Omental fat pad (tissue), 4 donors: ENCODE data around the gene SQSTM1. TPM values are rescaled to one million over a fixed set of nuclear protein-coding genes. Genes with fewer than 3 reads are reported as not detected.

ENCODE experiments used
- ATAC-seq: fragments of 150-250 bp; one replicate; pipeline ENCODE4 v1.9.1; 2016; ENCODE audit warnings: mild to moderate bottlenecking, moderate library complexity; ENCODE audit not compliant: low FRiP score
- DNase-seq: peaks from one replicate; pipeline ENCODE4 v3.0.0-alpha.2; 2019; ENCODE audit warnings: low spot score
- CTCF ChIP-seq, 3 donors: fragments of 450-650 bp; IDR thresholded peaks; one replicate each; pipeline ENCODE4 v1.5.1; 2016 to 2017; ENCODE audit warnings: antibody characterized with exemption in 3 of 3, mild to moderate bottlenecking in 3 of 3, moderate library complexity in 2 of 3
- small RNA-seq: library from RNA; depleted of rRNA; stranded (forward); fragments of <200 nt; gene quantifications from one replicate; pipeline ENCODE3, GENCODE V24; 2016
- total RNA-seq, 4 donors: library from RNA; depleted of rRNA; stranded (reverse); fragments of >200 nt; gene quantifications; one replicate each; pipeline ENCODE4 v1.1.0, GENCODE V29; 2016

The SQSTM1 gene
- total RNA-seq, 4 donors from 2014 or later, result 400 to 762 (median 566) TPM

- no peak for TF ChIP-seq CTCF (IDR thresholded peaks at IDR 0.05)
- DNase-seq (no peak), ATAC-seq (no peak)
Observed at GRCh38 chr5:179882338-179882737, 61.6 kb downstream of the SQSTM1 start.

- TF ChIP-seq CTCF (IDR thresholded peaks at IDR 0.05), result no peak
- ATAC-seq (no peak), DNase-seq (no peak)
Observed at GRCh38 chr5:179883163-179883562, 62.5 kb downstream of the SQSTM1 start.

GRCh38 chr5:179885491-179886090 is 64.9 kb downstream of the SQSTM1 start:
- DNase-seq (no peak), ATAC-seq (no peak)
- no peak for TF ChIP-seq CTCF (IDR thresholded peaks at IDR 0.05)

- ATAC-seq (no peak), DNase-seq (no peak)
- TF ChIP-seq CTCF (IDR thresholded peaks at IDR 0.05), result no peak
Observed at GRCh38 chr5:179886190-179886911, 65.6 kb downstream of the SQSTM1 start.

- no peak for TF ChIP-seq CTCF (IDR thresholded peaks at IDR 0.05)
- no peak for DNase-seq
- no peak for ATAC-seq
Observed at GRCh38 chr5:179887095-179887494, 66.4 kb downstream of the SQSTM1 start.

Small RNAs within 50 kb of the gene (small RNA-seq; reads per million reads assigned to genes)
- gene MIR1229, result not detected
- not detected for gene RF00019

Other genes with a start within 250 kb of the SQSTM1 start
- gene HNRNPH1, start 197.2 kb upstream of the SQSTM1 start, total RNA-seq, result 100 to 1,000 TPM; 410 to 898 (median 679) TPM
- gene CBY3, start 139.9 kb upstream of the SQSTM1 start, total RNA-seq, result not detected
- 100 to 1,000 TPM; 269 to 487 (median 358) TPM for gene CANX, start 121.9 kb upstream of the SQSTM1 start, total RNA-seq
- gene MAML1, start 88.1 kb upstream of the SQSTM1 start, total RNA-seq, result 10 to 100 TPM; 12.6 to 28.1 (median 21.1) TPM
- 10 to 100 TPM in 2 of 4 donors, 1 to 10 TPM in 2; 7.1 to 15.1 (median 12.0) TPM for gene LTC4S, start 26.9 kb upstream of the SQSTM1 start, total RNA-seq
- gene MGAT4B, start 14.0 kb upstream of the SQSTM1 start, total RNA-seq, result 10 to 100 TPM; 67.6 to 90.1 (median 73.9) TPM
- 10 to 100 TPM; 15.3 to 26.8 (median 17.7) TPM for gene MRNIP, start 37.9 kb downstream of the SQSTM1 start, total RNA-seq
- 100 to 1,000 TPM in 2 of 4 donors, 10 to 100 TPM in 2; 85.4 to 114 (median 97.0) TPM for gene TBC1D9B, start 87.0 kb downstream of the SQSTM1 start, total RNA-seq